H54 (cell line): ENCODE measurements around the gene UBAC2.

Source experiments
- DNase-seq: peaks from one replicate; pipeline ENCODE4 v3.0.0; 2011; ENCODE audit warnings: low spot score, mixed read lengths; ENCODE audit not compliant: insufficient read length
- FAIRE-seq: peaks from 3 replicates; lab custom pipeline; 2011; peaks lifted over from hg19 to GRCh38; lab: Jason Lieb, UNC
- POLR2A ChIP-seq: IDR thresholded peaks from 2 replicates; pipeline ENCODE4 v1.6.1; 2011; ENCODE audit warnings: low read depth, mild to moderate bottlenecking, low read length

UBAC2 gene

GRCh38 chr13:99200432-99201167, at the start of gene UBAC2:
Gene UBAC2 (plus strand): TSS chr13:99200854. CDS start chr13:99200909, 55 bp downstream.
- FAIRE-seq (peak; percentile 100), DNase-seq (peak; percentile 100)
- TF ChIP-seq POLR2A = peak; percentile 94

- DNase-seq (peak; percentile 89), FAIRE-seq (peak; percentile 99)
- TF ChIP-seq POLR2A = no peak
Observed at GRCh38 chr13:99151516-99151915, 49.1 kb upstream of the UBAC2 start.

GRCh38 chr13:99153219-99153618, 47.4 kb upstream of the UBAC2 start:
- DNase-seq (no peak), FAIRE-seq (peak; percentile 80)
- TF ChIP-seq POLR2A = no peak

- FAIRE-seq (no peak), DNase-seq (no peak)
- no peak for TF ChIP-seq POLR2A
Observed at GRCh38 chr13:99154064-99154463, 46.6 kb upstream of the UBAC2 start.

- TF ChIP-seq POLR2A = no peak
- DNase-seq (no peak), FAIRE-seq (no peak)
Observed at GRCh38 chr13:99155821-99156220, 44.8 kb upstream of the UBAC2 start.

GRCh38 chr13:99157046-99157445, 43.6 kb upstream of the UBAC2 start:
- FAIRE-seq (no peak), DNase-seq (no peak)
- no peak for TF ChIP-seq POLR2A

GRCh38 chr13:99158846-99159245, 41.8 kb upstream of the UBAC2 start:
- no peak for TF ChIP-seq POLR2A
- DNase-seq (no peak), FAIRE-seq (no peak)

- peak; percentile 82 for FAIRE-seq
- TF ChIP-seq POLR2A = no peak
Observed at GRCh38 chr13:99159331-99160061, 41.2 kb upstream of the UBAC2 start.

GRCh38 chr13:99160415-99160814, 40.2 kb upstream of the UBAC2 start:
- FAIRE-seq = peak; percentile 38
- no peak for TF ChIP-seq POLR2A
- no peak for DNase-seq

More at GRCh38 chr13:99159331-99160061, 41.2 kb upstream of the UBAC2 start:
- DNase-seq = no peak

GRCh38 chr13:99161512-99161911, 39.1 kb upstream of the UBAC2 start:
- DNase-seq (no peak), FAIRE-seq (no peak)
- TF ChIP-seq POLR2A = no peak

GRCh38 chr13:99162567-99163361, 37.9 kb upstream of the UBAC2 start:
- TF ChIP-seq POLR2A = no peak
- FAIRE-seq = no peak
- no peak for DNase-seq

- no peak for TF ChIP-seq POLR2A
- FAIRE-seq = peak; percentile 23
- DNase-seq = no peak
Observed at GRCh38 chr13:99164226-99164625, 36.4 kb upstream of the UBAC2 start.

GRCh38 chr13:99165753-99166587, 34.7 kb upstream of the UBAC2 start:
- FAIRE-seq = peak; percentile 62
- DNase-seq = no peak
- TF ChIP-seq POLR2A = no peak
